Breast epithelium (tissue), 3 donors: ENCODE data around the gene FNDC3B.

Experiments
- POLR2A ChIP-seq: fragments of 450-650 bp; IDR thresholded peaks from one replicate; pipeline ENCODE4 v1.6.1; 2016; ENCODE audit warnings: antibody characterized with exemption, mild to moderate bottlenecking, moderate library complexity
- POLR2AphosphoS5 ChIP-seq, 3 donors: sonication (generic); formaldehyde crosslinking; IDR thresholded peaks; one replicate each; pipeline ENCODE4 v1.6.1; 2017; ENCODE audit warnings: antibody characterized with exemption in 3 of 3
- TF ChIP-seq, protein P1 (sequence below), 3 donors: fragments of 450-650 bp; IDR thresholded peaks; one replicate each; pipeline ENCODE4 v1.5.1; 2016 to 2017; ENCODE audit warnings: antibody characterized with exemption in 3 of 3, mild to moderate bottlenecking in 3 of 3, moderate library complexity in 3 of 3

- TF ChIP-seq POLR2A, result no peak
- TF ChIP-seq, protein P1, sequence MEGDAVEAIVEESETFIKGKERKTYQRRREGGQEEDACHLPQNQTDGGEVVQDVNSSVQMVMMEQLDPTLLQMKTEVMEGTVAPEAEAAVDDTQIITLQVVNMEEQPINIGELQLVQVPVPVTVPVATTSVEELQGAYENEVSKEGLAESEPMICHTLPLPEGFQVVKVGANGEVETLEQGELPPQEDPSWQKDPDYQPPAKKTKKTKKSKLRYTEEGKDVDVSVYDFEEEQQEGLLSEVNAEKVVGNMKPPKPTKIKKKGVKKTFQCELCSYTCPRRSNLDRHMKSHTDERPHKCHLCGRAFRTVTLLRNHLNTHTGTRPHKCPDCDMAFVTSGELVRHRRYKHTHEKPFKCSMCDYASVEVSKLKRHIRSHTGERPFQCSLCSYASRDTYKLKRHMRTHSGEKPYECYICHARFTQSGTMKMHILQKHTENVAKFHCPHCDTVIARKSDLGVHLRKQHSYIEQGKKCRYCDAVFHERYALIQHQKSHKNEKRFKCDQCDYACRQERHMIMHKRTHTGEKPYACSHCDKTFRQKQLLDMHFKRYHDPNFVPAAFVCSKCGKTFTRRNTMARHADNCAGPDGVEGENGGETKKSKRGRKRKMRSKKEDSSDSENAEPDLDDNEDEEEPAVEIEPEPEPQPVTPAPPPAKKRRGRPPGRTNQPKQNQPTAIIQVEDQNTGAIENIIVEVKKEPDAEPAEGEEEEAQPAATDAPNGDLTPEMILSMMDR (IDR thresholded peaks at IDR 0.05), result no peak
- no peak for TF ChIP-seq POLR2AphosphoS5 (IDR thresholded peaks at IDR 0.05)
These were observed 115.6 kb downstream of the FNDC3B start for GRCh38 chr3:172154768-172155664.
